Activated naive CD4-positive, alpha-beta T cell treated with anti-CD3 and anti-CD28 coated beads, Interleukin-2, amount 50 U/mL, for 16 hours (primary cell): ENCODE data around the gene PAX3.

Experiments
- DNase-seq: peaks from one replicate; pipeline ENCODE4 v3.0.0-alpha.2; 2020

PAX3 gene

GRCh38 chr2:222298311-222299150 is at the start of gene PAX3:
TSS of gene PAX3 (minus strand) at chr2:222298998. CDS start at chr2:222298615, 383 bp downstream.
- no peak for DNase-seq

- DNase-seq = no peak
Observed at GRCh38 chr2:222341331-222341730, 42.5 kb upstream of the PAX3 start.

- no peak for DNase-seq
Observed at GRCh38 chr2:222338374-222338773, 39.6 kb upstream of the PAX3 start.

- no peak for DNase-seq
Observed at GRCh38 chr2:222336931-222337330, 38.1 kb upstream of the PAX3 start.

GRCh38 chr2:222336442-222336841 is 37.6 kb upstream of the PAX3 start:
- no peak for DNase-seq

GRCh38 chr2:222334914-222335313 is 36.1 kb upstream of the PAX3 start:
- no peak for DNase-seq

GRCh38 chr2:222333397-222333796 is 34.6 kb upstream of the PAX3 start:
- DNase-seq = no peak

- DNase-seq = no peak
Observed at GRCh38 chr2:222332116-222332515, 33.3 kb upstream of the PAX3 start.

- DNase-seq = no peak
Observed at GRCh38 chr2:222330910-222331309, 32.1 kb upstream of the PAX3 start.

GRCh38 chr2:222322236-222322635 is 23.4 kb upstream of the PAX3 start:
- no peak for DNase-seq

- DNase-seq = no peak
Observed at GRCh38 chr2:222320436-222321395, 21.9 kb upstream of the PAX3 start.

GRCh38 chr2:222319586-222320435 is 21.0 kb upstream of the PAX3 start:
- DNase-seq = no peak

GRCh38 chr2:222318712-222319585 is 20.2 kb upstream of the PAX3 start:
- DNase-seq = no peak

- DNase-seq = no peak
Observed at GRCh38 chr2:222318026-222318711, 19.4 kb upstream of the PAX3 start.

- no peak for DNase-seq
Observed at GRCh38 chr2:222315443-222316121, 16.8 kb upstream of the PAX3 start.

GRCh38 chr2:222313816-222314215 is 15.0 kb upstream of the PAX3 start:
- DNase-seq = no peak

GRCh38 chr2:222311978-222312738 is 13.4 kb upstream of the PAX3 start:
- DNase-seq = no peak

- DNase-seq = no peak
Observed at GRCh38 chr2:222311319-222311977, 12.7 kb upstream of the PAX3 start.

- DNase-seq = no peak
Observed at GRCh38 chr2:222310747-222311318, 12.0 kb upstream of the PAX3 start.
